Measurements from ENCODE around the gene CELF4.

The CELF4 gene

DNA sequence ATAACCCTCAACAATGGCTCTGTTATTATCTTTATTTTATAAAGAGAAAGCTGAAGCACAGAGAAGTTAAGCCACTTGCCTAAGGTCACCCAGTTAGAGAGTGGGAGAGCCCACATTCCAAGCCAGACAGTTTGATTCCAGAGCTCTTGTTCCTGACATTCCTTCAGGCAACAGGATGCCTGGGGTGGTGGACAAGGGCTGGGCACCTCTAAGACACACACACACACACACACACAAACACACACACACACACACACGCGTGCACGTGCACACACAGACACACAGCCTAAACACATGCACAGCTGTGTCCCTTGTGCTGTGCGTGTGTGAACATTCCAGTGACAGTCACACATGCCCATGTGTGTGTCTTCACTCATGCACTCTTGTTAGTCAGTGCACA lies 26.4 kb downstream of the CELF4 start:
- Histone ChIP-seq H3K79me2 (ENCODE audit: insufficient read depth, low read length) (no peaks in the 10 kb centered on the region), H3K9me3 (ENCODE audit: insufficient read depth, low read length) (no peaks in the 10 kb centered on the region), H3K36me3 (ENCODE audit: low read length) (no peaks in the 10 kb centered on the region), H3K4me3 (ENCODE audit: insufficient read depth, low read length, poor library complexity, severe bottlenecking) (no peak overlapping the region), H3K9ac (ENCODE audit: low read length) (no peak overlapping the region), H4K20me1 (ENCODE audit: low read depth, low read length) (no peaks in the 10 kb centered on the region), H3K4me2 (ENCODE audit: low read depth, low read length, poor library complexity, severe bottlenecking) (no peak overlapping the region), H3K27me3 (ENCODE audit: low read length) (no peaks in the 10 kb centered on the region), H3F3A (ENCODE audit: insufficient read depth) (no peaks in the 10 kb centered on the region), H3K9me2 (replicated peaks; ENCODE audit: insufficient read depth, low read length) (no peaks in the 10 kb centered on the region), H3K27ac (ENCODE audit: low read depth, low read length) (no peak overlapping the region), H2AFZ (ENCODE audit: low read depth, low read length, severe bottlenecking) (no peak overlapping the region)
- TF ChIP-seq EZH2phosphoT487 (conservative IDR thresholded peaks at IDR 0.05; ENCODE audit: low read length) (no peak), CTCF (IDR thresholded peaks at IDR 0.05; ENCODE audit: insufficient read depth, low read length, poor library complexity, severe bottlenecking) (no peak)

- Histone ChIP-seq H3K79me2 (ENCODE audit: insufficient read depth, low read length) (no peaks in the 10 kb centered on the region), H3K9me3 (ENCODE audit: insufficient read depth, low read length) (no peaks in the 10 kb centered on the region), H4K20me1 (ENCODE audit: low read depth, low read length) (no peaks in the 10 kb centered on the region), H3K9ac (ENCODE audit: low read length) (no peak overlapping the region), H3F3A (ENCODE audit: insufficient read depth) (no peaks in the 10 kb centered on the region), H3K9me2 (replicated peaks; ENCODE audit: insufficient read depth, low read length) (no peaks in the 10 kb centered on the region), H3K27me3 (ENCODE audit: low read length) (no peaks in the 10 kb centered on the region), H3K36me3 (ENCODE audit: low read length) (no peaks in the 10 kb centered on the region), H3K4me3 (ENCODE audit: insufficient read depth, low read length, poor library complexity, severe bottlenecking) (no peak overlapping the region), H3K27ac (ENCODE audit: low read depth, low read length) (no peak overlapping the region), H3K4me2 (ENCODE audit: low read depth, low read length, poor library complexity, severe bottlenecking) (no peak overlapping the region), H2AFZ (ENCODE audit: low read depth, low read length, severe bottlenecking) (no peak overlapping the region)
- TF ChIP-seq EZH2phosphoT487 (conservative IDR thresholded peaks at IDR 0.05; ENCODE audit: low read length) (no peak), CTCF (IDR thresholded peaks at IDR 0.05; ENCODE audit: insufficient read depth, low read length, poor library complexity, severe bottlenecking) (no peak)
Measured at GRCh38 chr18:37538526-37539205, 26.9 kb downstream of the CELF4 start.

DNA sequence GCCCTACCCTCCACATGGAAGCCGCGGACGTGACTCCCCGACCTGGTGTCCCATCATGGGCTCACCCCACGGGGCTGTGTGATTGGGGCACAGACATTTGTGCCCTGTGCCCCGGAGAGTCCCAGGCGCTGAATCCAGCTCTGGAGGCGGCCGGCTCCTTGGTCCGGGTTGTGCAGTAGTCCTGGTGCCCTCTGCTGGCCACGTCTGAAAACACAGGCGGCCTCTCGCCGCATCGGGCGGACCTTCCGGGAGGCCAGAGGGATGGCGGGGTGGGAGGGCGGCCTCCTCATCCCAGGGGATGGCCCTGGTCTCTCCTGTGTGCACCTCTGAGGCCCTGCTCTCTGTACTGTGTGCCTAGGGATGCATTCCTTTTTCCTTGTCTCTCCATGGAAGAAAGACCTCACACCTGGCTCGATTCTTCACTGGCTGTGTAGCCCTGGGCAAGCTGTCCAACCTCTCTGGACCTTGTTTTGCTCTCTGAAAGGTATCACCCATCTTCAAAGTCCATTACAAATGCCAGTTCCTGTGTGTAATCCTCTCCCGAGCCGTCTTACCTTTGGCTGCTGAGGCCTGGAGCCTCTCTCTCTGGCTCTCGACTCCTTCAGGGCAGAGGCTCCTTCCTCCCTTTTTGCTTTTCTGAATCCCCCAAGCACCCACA lies 27.6 kb downstream of the CELF4 start:
- H3K9ac ChIP-seq (ENCODE audit: low read length), result no peak overlapping the region
- no peaks in the 10 kb centered on the region for H3K36me3 ChIP-seq (ENCODE audit: low read length)
- H3K79me2 ChIP-seq (ENCODE audit: insufficient read depth, low read length), result no peaks in the 10 kb centered on the region
- H3F3A ChIP-seq (ENCODE audit: insufficient read depth), result no peaks in the 10 kb centered on the region
- H3K4me3 ChIP-seq (ENCODE audit: insufficient read depth, low read length, poor library complexity, severe bottlenecking), result no peak overlapping the region
- no peaks in the 10 kb centered on the region for H4K20me1 ChIP-seq (ENCODE audit: low read depth, low read length)
- no peaks in the 10 kb centered on the region for H3K9me2 ChIP-seq (replicated peaks; ENCODE audit: insufficient read depth, low read length)
- H3K4me2 ChIP-seq (ENCODE audit: low read depth, low read length, poor library complexity, severe bottlenecking), result no peak overlapping the region
- H3K27me3 ChIP-seq (ENCODE audit: low read length), result no peaks in the 10 kb centered on the region
- H2AFZ ChIP-seq (ENCODE audit: low read depth, low read length, severe bottlenecking), result no peak overlapping the region
- H3K27ac ChIP-seq (ENCODE audit: low read depth, low read length), result no peak overlapping the region
- TF ChIP-seq CTCF (IDR thresholded peaks at IDR 0.05; ENCODE audit: insufficient read depth, low read length, poor library complexity, severe bottlenecking) (peak; percentile 89), EZH2phosphoT487 (conservative IDR thresholded peaks at IDR 0.05; ENCODE audit: low read length) (no peak)
- H3K9me3 ChIP-seq (ENCODE audit: insufficient read depth, low read length), result no peaks in the 10 kb centered on the region
